GF-D8 (cell line): Measurements from ENCODE around the gene OR52E2.

Experiments used
- DNase-seq: peaks from one replicate; lab custom pipeline; 2025; lab: John Stamatoyannopoulos, UW

The OR52E2 gene

DNA sequence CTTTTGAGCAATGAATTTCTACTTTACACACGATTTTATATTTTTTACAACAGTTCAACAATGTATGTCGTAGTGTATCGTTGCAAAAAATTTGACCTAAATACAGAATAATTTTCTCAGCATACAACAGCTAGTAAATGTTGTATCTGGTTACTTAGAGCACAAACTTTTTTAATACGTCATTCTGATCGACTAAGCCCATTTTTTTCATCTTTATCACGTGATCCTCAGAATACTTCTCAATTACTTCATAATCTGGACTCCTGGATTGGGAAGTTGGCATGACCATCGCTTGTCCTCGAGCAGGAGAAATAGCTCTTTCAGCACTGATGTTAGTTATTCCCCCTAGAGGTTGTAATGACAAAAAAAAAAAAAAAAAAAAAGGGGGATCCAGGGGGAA lies 48.2 kb downstream of the OR52E2 start:
- no peak for DNase-seq
